ENCODE data around the gene RNF8. TPM values are rescaled to one million over a fixed set of nuclear protein-coding genes. Genes with fewer than 3 reads are reported as not detected.
"Not testable (repeated sequence)": the region's sequence is repeated elsewhere in the genome, so short reads cannot be mapped to it uniquely, and the experiment has no call there.

The RNF8 gene
- total RNA-seq, 1 donor from 2014 or later: 18.3 TPM

DNA sequence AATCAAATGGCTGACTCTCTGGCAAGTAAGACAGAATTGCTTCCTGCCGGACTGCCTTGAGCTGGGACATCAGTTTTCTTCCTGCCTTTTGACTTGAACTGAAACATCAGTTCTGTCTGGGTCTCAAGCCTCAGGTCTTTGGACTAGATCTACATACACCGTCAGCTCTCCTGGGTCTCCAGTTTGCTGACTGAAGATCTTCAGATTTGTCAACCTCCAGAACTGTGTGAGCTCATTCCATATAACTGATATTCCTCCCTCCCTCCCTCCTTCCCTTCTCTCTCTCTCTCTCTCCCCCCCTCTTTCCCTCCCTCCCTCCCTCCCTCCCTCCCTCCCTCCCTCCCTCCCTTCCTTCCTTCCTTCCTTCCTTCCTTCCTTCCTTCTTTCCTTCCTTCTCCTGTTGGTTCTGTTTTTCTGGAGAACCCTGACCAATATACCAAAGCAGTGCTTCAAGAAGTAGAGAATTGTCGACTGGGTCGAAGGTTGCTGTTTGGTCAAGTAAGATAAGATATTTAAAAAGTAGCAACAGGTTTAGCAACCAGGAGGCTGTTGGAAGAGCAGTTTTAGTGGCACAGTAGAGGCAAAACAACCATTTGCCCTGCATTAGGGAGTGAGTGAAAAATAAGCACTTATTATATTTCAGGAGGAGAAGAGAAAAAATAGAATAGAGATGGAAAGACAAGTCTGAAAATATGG is 46.2 kb downstream of the RNF8 start:
- Mint-ChIP-seq H3K27ac (ENCODE audit: unreplicated experiment) (no peak overlapping the region), H3K27me3 (ENCODE audit: unreplicated experiment) (peaks cover 28% of the 10 kb centered on the region), H3K4me1 (ENCODE audit: unreplicated experiment) (no peaks in the 10 kb centered on the region), H3K36me3 (ENCODE audit: unreplicated experiment) (peaks cover 3% of the 10 kb centered on the region), H3K9me3 (ENCODE audit: unreplicated experiment) (no peaks in the 10 kb centered on the region), H3K4me3 (ENCODE audit: unreplicated experiment) (no peak overlapping the region)
- TF ChIP-seq, protein P1, sequence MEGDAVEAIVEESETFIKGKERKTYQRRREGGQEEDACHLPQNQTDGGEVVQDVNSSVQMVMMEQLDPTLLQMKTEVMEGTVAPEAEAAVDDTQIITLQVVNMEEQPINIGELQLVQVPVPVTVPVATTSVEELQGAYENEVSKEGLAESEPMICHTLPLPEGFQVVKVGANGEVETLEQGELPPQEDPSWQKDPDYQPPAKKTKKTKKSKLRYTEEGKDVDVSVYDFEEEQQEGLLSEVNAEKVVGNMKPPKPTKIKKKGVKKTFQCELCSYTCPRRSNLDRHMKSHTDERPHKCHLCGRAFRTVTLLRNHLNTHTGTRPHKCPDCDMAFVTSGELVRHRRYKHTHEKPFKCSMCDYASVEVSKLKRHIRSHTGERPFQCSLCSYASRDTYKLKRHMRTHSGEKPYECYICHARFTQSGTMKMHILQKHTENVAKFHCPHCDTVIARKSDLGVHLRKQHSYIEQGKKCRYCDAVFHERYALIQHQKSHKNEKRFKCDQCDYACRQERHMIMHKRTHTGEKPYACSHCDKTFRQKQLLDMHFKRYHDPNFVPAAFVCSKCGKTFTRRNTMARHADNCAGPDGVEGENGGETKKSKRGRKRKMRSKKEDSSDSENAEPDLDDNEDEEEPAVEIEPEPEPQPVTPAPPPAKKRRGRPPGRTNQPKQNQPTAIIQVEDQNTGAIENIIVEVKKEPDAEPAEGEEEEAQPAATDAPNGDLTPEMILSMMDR (IDR thresholded peaks at IDR 0.05): no peak
- peak; percentile 42 for DNase-seq (ENCODE audit: extremely low spot score, unreplicated experiment)

DNA sequence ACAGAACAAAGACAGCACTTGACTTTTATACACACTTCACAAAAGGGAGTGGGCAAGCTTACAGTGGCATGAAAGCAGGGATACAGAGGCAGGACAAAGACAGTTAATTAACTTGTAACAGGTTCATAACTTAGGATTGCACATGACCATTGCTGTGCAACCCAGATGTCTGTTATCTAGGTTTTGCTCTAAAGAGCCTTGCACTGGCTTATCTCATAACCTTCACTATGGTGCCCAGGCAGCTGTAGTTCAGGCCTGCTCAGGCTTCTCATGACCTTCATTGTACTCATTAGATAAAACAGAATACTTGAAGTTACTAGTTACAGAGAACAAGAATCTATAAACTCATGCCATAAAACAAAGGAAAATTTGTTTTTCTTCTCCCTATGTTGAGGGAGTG is 47.9 kb downstream of the RNF8 start:
- not testable (repeated sequence) for H3K9me3 Mint-ChIP-seq (ENCODE audit: unreplicated experiment); DNase-seq (ENCODE audit: extremely low spot score, unreplicated experiment); H3K36me3 Mint-ChIP-seq (ENCODE audit: unreplicated experiment); H3K27ac Mint-ChIP-seq (ENCODE audit: unreplicated experiment); H3K4me1 Mint-ChIP-seq (ENCODE audit: unreplicated experiment); H3K4me3 Mint-ChIP-seq (ENCODE audit: unreplicated experiment)
- peaks cover 30% of the 10 kb centered on the region for H3K27me3 Mint-ChIP-seq (ENCODE audit: unreplicated experiment)

DNA sequence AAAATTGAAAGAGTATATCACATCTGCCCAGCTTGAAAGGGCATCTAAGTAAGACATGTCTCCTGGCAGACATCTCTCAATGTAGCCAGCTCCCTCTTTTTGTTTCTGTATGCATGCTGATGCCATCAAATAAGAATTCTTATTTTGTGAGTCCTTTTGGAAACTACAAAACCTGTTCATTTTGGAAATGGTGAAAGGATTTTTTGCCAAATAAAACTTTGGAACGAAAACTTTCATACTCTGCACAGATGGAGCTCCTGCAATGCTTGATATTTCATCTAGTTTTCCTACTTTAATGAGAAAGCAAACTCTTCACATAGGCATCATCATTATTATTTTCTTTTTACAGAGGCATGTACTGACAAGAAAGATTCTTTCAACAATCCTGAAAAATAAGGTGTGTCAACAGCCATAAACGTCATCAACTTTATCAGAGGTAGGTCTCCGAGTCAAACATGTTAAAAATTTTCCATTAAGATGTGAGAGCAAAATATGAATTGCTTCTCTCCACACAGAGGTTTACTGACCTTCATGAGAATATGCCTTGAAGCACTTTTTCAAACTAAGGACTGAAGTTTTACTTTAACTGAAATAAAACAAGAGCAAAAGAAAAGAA is 53.1 kb downstream of the RNF8 start:
- Mint-ChIP-seq H3K4me3 (ENCODE audit: unreplicated experiment) (no peak overlapping the region), H3K4me1 (ENCODE audit: unreplicated experiment) (no peaks in the 10 kb centered on the region), H3K27me3 (ENCODE audit: unreplicated experiment) (peaks cover 52% of the 10 kb centered on the region), H3K27ac (ENCODE audit: unreplicated experiment) (no peak overlapping the region), H3K36me3 (ENCODE audit: unreplicated experiment) (no peaks in the 10 kb centered on the region), H3K9me3 (ENCODE audit: unreplicated experiment) (peaks cover 5% of the 10 kb centered on the region)
- TF ChIP-seq, protein P1 (IDR thresholded peaks at IDR 0.05): no peak
- DNase-seq (ENCODE audit: extremely low spot score, unreplicated experiment): no peak

DNA sequence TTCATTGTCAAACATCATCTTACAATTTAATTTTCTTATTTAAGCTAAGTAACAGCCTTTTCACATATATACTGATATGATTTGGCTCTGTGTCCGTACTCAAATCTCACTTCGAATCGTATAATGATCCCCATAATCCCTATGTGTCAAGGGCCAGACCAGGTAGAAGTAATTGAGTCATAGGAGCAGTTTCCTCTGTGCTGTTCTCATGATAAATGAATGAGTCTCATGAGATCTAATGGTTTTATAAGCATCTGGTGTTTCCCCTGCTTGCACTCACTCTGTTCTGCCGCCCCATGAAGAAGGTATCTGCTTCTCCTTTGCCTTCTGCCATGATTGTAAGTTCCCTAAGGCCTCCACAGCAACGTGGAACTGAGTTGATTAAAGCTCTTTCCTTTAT is 54.2 kb downstream of the RNF8 start:
- Mint-ChIP-seq H3K4me3 (ENCODE audit: unreplicated experiment) (no peak overlapping the region), H3K4me1 (ENCODE audit: unreplicated experiment) (no peaks in the 10 kb centered on the region), H3K27ac (ENCODE audit: unreplicated experiment) (no peak overlapping the region), H3K9me3 (ENCODE audit: unreplicated experiment) (peaks cover 5% of the 10 kb centered on the region), H3K36me3 (ENCODE audit: unreplicated experiment) (no peaks in the 10 kb centered on the region), H3K27me3 (ENCODE audit: unreplicated experiment) (peaks cover 52% of the 10 kb centered on the region)
- no peak for DNase-seq (ENCODE audit: extremely low spot score, unreplicated experiment)
- TF ChIP-seq, protein P1 (IDR thresholded peaks at IDR 0.05): no peak

- DNase-seq (ENCODE audit: extremely low spot score, unreplicated experiment): no peak
- TF ChIP-seq, protein P1 (IDR thresholded peaks at IDR 0.05): no peak
- Mint-ChIP-seq H3K4me3 (ENCODE audit: unreplicated experiment) (no peak overlapping the region), H3K9me3 (ENCODE audit: unreplicated experiment) (peaks cover 5% of the 10 kb centered on the region), H3K36me3 (ENCODE audit: unreplicated experiment) (no peaks in the 10 kb centered on the region), H3K27ac (ENCODE audit: unreplicated experiment) (no peak overlapping the region), H3K4me1 (ENCODE audit: unreplicated experiment) (no peaks in the 10 kb centered on the region), H3K27me3 (ENCODE audit: unreplicated experiment) (peaks cover 43% of the 10 kb centered on the region)
These were observed 55.7 kb downstream of the RNF8 start for GRCh38 chr6:37409501-37409900.
